NAMALWA (cell line): ENCODE measurements around the gene SNED1.

Experiments
- DNase-seq: peaks from one replicate; pipeline ENCODE4 v3.0.0-alpha.2; 2015; ENCODE audit warnings: low spot score

Gene SNED1

GRCh38 chr2:240997856-240998705, at the start of gene SNED1:
Gene SNED1 (plus strand): TSS chr2:240998618. CDS start chr2:240998838, 220 bp downstream.
- no peak for DNase-seq

GRCh38 chr2:240948905-240949790, 49.3 kb upstream of the SNED1 start:
- no peak for DNase-seq

GRCh38 chr2:240949791-240950705, 48.4 kb upstream of the SNED1 start:
- no peak for DNase-seq

- no peak for DNase-seq
Observed at GRCh38 chr2:240951045-240951594, 47.3 kb upstream of the SNED1 start.

- DNase-seq, result no peak
Observed at GRCh38 chr2:240952496-240953246, 45.7 kb upstream of the SNED1 start.

GRCh38 chr2:240953426-240954410, 44.7 kb upstream of the SNED1 start:
- no peak for DNase-seq

GRCh38 chr2:240954436-240955305, 43.7 kb upstream of the SNED1 start:
- no peak for DNase-seq

GRCh38 chr2:240955306-240956170, 42.9 kb upstream of the SNED1 start:
- no peak for DNase-seq

GRCh38 chr2:240956171-240956934, 42.1 kb upstream of the SNED1 start:
- DNase-seq, result no peak

GRCh38 chr2:240956935-240957655, 41.3 kb upstream of the SNED1 start:
- no peak for DNase-seq

GRCh38 chr2:240957656-240958365, 40.6 kb upstream of the SNED1 start:
- DNase-seq, result no peak

- no peak for DNase-seq
Observed at GRCh38 chr2:240958366-240959213, 39.8 kb upstream of the SNED1 start.

GRCh38 chr2:240959214-240959940, 39.0 kb upstream of the SNED1 start:
- DNase-seq, result no peak

GRCh38 chr2:240959941-240960308, 38.5 kb upstream of the SNED1 start:
- no peak for DNase-seq
